ENCODE results near the gene FEZ2.

The FEZ2 gene

GRCh38 chr2:36587101-36587500 is 10.9 kb downstream of the FEZ2 start:
- no peak for DNase-seq (ENCODE audit: low read depth in 2 of 2, low spot score in 1 of 2)

GRCh38 chr2:36586672-36587071 is 11.3 kb downstream of the FEZ2 start:
- DNase-seq (ENCODE audit: low read depth in 2 of 2, low spot score in 1 of 2) = no peak

GRCh38 chr2:36584148-36584794 is 13.7 kb downstream of the FEZ2 start:
- no peak for DNase-seq (ENCODE audit: low read depth in 2 of 2, low spot score in 1 of 2)

- no peak for DNase-seq (ENCODE audit: low read depth in 2 of 2, low spot score in 1 of 2)
Measured at GRCh38 chr2:36582951-36583350, 15.0 kb downstream of the FEZ2 start.

- DNase-seq (ENCODE audit: low read depth in 2 of 2, low spot score in 1 of 2) = no peak
Measured at GRCh38 chr2:36582538-36582937, 15.4 kb downstream of the FEZ2 start.

GRCh38 chr2:36579297-36579664 is 18.7 kb downstream of the FEZ2 start:
- DNase-seq (ENCODE audit: low read depth in 2 of 2, low spot score in 1 of 2) = no peak

GRCh38 chr2:36578343-36579296 is 19.3 kb downstream of the FEZ2 start:
- no peak for DNase-seq (ENCODE audit: low read depth in 2 of 2, low spot score in 1 of 2)

- no peak for DNase-seq (ENCODE audit: low read depth in 2 of 2, low spot score in 1 of 2)
Measured at GRCh38 chr2:36577884-36578283, 20.1 kb downstream of the FEZ2 start.

- no peak for DNase-seq (ENCODE audit: low read depth in 2 of 2, low spot score in 1 of 2)
Measured at GRCh38 chr2:36574560-36574959, 23.4 kb downstream of the FEZ2 start.

GRCh38 chr2:36573165-36573564 is 24.8 kb downstream of the FEZ2 start:
- no peak for DNase-seq (ENCODE audit: low read depth in 2 of 2, low spot score in 1 of 2)

- no peak for DNase-seq (ENCODE audit: low read depth in 2 of 2, low spot score in 1 of 2)
Measured at GRCh38 chr2:36572719-36573059, 25.3 kb downstream of the FEZ2 start.

GRCh38 chr2:36572054-36572718 is 25.8 kb downstream of the FEZ2 start:
- DNase-seq (ENCODE audit: low read depth in 2 of 2, low spot score in 1 of 2) = no peak

- no peak for DNase-seq (ENCODE audit: low read depth in 2 of 2, low spot score in 1 of 2)
Measured at GRCh38 chr2:36570416-36570815, 27.6 kb downstream of the FEZ2 start.

GRCh38 chr2:36569267-36569856 is 28.6 kb downstream of the FEZ2 start:
- no peak for DNase-seq (ENCODE audit: low read depth in 2 of 2, low spot score in 1 of 2)

- no peak for DNase-seq (ENCODE audit: low read depth in 2 of 2, low spot score in 1 of 2)
Measured at GRCh38 chr2:36568516-36569246, 29.3 kb downstream of the FEZ2 start.

- no peak for DNase-seq (ENCODE audit: low read depth in 2 of 2, low spot score in 1 of 2)
Measured at GRCh38 chr2:36567711-36568408, 30.1 kb downstream of the FEZ2 start.

GRCh38 chr2:36566887-36567286 is 31.1 kb downstream of the FEZ2 start:
- no peak for DNase-seq (ENCODE audit: low read depth in 2 of 2, low spot score in 1 of 2)

- no peak for DNase-seq (ENCODE audit: low read depth in 2 of 2, low spot score in 1 of 2)
Measured at GRCh38 chr2:36565712-36566111, 32.3 kb downstream of the FEZ2 start.

GRCh38 chr2:36564377-36564930 is 33.5 kb downstream of the FEZ2 start:
- DNase-seq (ENCODE audit: low read depth in 2 of 2, low spot score in 1 of 2) = no peak

GRCh38 chr2:36562973-36563532 is 34.9 kb downstream of the FEZ2 start:
- DNase-seq (ENCODE audit: low read depth in 2 of 2, low spot score in 1 of 2) = no peak

Measured in stimulated activated CD8-positive, alpha-beta memory T cell treated with anti-CD3 and anti-CD28 coated beads, Interleukin-4, amount 100 ng/mL, for 1 hour (primary cell).